Stimulated activated naive CD8-positive, alpha-beta T cell treated with anti-CD3 and anti-CD28 coated beads, Interleukin-15, Interleukin-2, amounts not matched to agents 100 U/mL and 50 U/mL, for 24 hours (primary cell): ENCODE results near the gene ZBTB42.
A peak's percentile ranks its signal among the peaks of the same experiment; 100 is the strongest.

Source experiments
- ATAC-seq: fragments of 150-1000 bp; cut with Tn5 transposase; one replicate; pipeline ENCODE4 v1.10.0; 2021
- DNase-seq: peaks from one replicate; pipeline ENCODE4 v3.0.0; 2021

The ZBTB42 gene

GRCh38 chr14:104800771-104801519 lies at the start of gene ZBTB42:
TSS of gene ZBTB42 (plus strand) at chr14:104801101. CDS start at chr14:104801198, 97 bp downstream.
- ATAC-seq = peak; percentile 46
- DNase-seq = peak; percentile 68

- no peak for ATAC-seq
- DNase-seq = no peak
These were observed 49.1 kb upstream of the ZBTB42 start for GRCh38 chr14:104751539-104752422.

- ATAC-seq = no peak
These were observed 48.5 kb upstream of the ZBTB42 start for GRCh38 chr14:104752423-104752734.

GRCh38 chr14:104752735-104753527 lies 48.0 kb upstream of the ZBTB42 start, which contains the start of gene SIVA1:
TSS of gene SIVA1 (plus strand) at chr14:104753147. CDS start at chr14:104753202, 55 bp downstream.
- peak; percentile 100 for DNase-seq
- peak; percentile 96 for ATAC-seq

More at GRCh38 chr14:104752423-104752734, 48.5 kb upstream of the ZBTB42 start:
- DNase-seq = no peak

DNA sequence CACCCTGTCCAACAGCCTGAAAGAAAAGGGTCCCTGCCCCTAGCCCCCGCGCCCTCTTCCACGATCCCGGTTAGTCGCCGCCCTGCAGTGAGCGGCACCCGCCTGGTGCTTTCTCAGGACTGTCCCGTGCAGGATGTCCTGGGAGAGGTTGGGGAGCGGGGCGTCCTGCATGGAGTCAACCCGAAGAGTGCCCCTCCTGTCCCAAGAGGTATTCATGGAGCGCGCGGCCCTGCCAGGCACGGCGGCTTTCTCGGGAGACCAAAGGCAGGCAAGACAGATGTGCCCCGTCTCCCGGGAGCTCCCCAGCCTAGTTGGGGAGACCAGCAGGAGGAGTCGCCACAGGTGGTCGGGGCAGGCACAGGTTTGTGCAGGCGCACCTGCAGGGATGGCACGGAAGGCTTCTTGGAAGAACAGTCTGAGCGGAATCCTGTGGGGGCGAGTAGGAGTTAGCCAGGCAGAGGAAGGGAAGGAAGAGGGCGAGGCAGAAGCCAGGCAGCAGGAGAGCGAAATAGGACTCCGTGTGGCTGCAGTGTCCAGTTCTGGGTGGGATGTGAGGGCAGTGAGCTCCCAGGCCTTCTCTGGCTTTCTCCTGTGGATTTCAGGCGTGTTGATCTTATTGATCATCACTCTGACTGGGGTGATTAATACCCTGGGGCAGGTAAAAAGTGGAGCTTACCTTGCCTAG lies 47.2 kb upstream of the ZBTB42 start:
- ATAC-seq (no peak), DNase-seq (peak; percentile 22)

- DNase-seq = no peak
- no peak for ATAC-seq
These were observed 46.6 kb upstream of the ZBTB42 start for GRCh38 chr14:104754213-104754851.

DNA sequence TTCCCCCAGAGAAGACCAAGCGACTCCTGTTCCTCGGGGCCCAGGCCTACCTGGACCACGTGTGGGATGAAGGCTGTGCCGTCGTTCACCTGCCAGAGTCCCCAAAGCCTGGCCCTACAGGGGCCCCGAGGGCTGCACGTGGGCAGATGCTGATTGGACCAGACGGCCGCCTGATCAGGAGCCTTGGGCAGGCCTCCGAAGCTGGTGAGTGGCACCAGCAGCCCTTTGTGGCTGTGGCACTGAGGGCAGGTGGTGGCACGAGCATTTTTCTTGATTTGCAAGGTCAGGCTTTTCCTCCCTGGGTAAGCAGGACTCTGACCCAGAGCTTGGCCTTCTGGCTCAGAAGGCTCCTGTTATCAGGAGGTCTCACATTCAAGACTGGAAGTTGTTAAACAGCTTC lies 45.3 kb upstream of the ZBTB42 start:
- no peak for DNase-seq
- no peak for ATAC-seq

GRCh38 chr14:104756477-104757237 lies 44.2 kb upstream of the ZBTB42 start:
- DNase-seq = no peak
- ATAC-seq = no peak

- DNase-seq = no peak
- no peak for ATAC-seq
These were observed 43.7 kb upstream of the ZBTB42 start for GRCh38 chr14:104757238-104757585.

- DNase-seq (no peak), ATAC-seq (no peak)
These were observed 43.1 kb upstream of the ZBTB42 start for GRCh38 chr14:104757681-104758392.

DNA sequence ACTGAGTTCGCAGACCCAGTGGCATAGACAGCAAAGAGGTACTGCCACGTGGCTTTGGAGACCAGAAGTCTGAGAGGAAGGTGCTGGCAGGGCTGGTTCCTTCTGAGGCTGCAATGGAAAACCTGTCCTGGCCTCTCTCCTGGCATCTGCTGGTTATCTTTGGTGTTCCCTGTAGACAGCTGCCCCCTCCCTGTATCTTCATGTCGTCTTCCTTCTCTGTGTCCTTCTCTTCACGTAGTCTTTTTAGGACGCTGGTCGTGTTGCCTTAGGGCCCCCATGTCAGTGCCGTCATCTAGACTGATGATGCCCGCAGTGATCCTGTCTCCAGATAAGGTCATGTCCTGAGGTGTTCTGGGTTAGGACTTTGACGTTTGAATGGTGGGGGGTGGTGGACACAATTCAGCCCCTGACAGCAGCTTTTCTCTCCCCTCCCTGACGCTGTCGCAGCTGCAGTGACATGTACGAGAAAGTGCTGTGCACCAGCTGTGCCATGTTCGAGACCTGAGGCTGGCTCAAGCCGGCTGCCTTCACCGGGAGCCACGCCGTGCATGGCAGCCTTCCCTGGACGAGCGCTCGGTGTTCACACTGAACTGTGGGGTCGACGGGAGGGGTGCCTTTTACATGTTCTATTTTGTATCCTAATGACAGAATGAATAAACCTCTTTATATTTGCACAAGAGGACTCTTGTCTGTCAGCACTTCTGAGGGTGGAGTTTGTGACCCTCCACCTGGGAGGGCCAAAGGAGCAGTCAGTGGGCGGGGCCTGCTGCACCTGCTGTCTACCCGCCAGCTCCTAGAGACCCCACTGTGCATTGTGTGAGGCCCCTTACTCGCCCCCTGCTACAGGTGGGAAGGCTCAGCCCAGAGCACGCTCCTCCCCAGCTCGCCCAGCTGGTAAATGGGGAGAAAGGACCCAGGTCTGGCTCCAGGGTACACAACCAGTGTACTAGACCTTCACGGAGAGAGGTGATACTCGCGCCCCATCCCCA lies 41.6 kb upstream of the ZBTB42 start:
- no peak for ATAC-seq
- no peak for DNase-seq

DNA sequence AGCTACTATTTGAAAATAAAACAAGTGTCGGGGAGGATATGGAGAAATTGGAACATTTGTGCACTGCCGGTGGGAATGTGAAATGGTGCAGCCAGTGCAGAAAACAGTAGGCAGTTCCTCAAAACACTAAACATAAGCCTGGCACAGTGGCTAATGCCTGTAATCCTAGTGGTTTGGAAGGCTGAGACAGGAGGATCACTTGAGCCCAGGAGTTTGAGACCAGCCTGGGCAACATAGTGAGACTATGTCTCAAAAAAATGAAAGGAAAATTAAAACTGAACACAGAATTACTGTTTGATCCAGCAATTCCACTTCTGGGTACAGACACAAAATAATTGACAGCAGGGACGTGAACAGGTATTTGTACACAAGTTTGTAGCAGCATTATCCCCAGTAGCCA lies 35.4 kb upstream of the ZBTB42 start:
- ATAC-seq (no peak), DNase-seq (no peak)

DNA sequence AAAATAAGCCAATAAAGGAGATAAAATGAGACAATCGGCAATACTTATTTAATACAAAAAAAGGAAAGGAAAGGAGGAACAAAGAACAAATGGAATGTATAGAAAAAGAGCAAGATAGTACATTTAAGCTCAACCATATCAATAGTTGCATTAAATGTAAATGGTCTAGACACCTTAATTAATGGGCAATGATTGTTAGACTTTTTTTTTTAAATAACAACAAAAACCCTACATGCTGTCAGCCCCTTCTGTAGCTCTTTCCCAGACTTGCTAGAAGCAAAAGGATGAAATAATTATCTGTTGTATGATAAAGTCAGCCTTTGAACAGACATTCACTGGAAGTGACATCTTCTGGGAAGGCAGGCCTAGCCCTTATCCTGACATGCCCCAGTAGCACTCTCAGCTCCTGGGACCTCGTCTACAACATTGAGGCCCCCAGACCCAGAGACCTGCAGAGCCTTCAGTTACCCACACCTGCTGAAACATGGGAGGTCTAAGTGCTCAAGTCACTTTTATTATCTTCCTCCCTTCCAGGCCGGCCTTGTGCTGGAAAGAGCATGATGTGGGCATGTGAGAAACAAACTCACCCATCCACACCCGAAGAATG lies 34.5 kb upstream of the ZBTB42 start:
- ATAC-seq (no peak), DNase-seq (no peak)

- ATAC-seq = no peak
- DNase-seq = no peak
These were observed 33.9 kb upstream of the ZBTB42 start for GRCh38 chr14:104766863-104767633.

GRCh38 chr14:104767634-104767918 lies 33.3 kb upstream of the ZBTB42 start:
- DNase-seq (no peak), ATAC-seq (no peak)

DNA sequence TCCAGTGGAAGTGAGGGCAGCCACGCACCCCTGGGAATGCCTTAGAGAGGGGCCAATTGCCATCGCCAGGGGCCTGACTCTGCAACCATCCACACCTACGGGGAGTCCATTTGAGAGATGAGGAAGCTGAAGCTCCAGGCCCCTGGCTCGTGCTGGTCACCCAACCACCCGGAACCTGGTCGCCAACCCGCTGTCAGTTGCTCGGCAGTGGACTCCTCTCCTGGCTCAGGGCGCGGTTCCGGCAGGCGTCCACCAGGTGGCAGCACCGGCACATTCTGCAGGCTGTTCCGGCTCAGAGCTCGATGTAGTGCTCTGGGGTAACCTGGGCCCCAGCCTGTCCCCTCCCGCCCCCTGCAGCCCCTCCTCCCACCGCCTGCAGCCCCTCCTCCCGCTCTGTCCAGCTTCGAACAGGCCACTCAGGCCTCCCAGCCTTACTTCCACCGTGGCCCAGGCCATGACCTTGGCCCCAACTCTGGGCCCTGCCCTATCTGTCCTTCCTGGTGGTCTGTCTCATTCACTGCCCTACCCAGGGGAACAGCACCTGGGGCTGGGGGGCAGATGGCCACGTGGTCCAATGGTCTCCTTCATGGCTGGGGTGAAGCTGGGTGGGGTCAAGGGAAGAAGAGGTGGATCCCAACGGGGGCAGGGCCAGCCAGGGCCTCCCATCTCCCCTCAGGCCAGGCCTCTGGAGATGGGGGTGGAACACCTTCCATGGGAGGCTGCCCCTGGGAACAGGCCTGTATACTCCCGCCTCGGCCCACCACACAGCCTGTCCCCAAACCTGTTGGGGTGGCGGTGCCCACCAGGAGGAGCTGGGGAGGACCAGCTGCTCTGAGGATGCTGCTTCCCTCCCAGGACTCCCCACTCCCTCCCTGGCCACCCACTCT lies 32.2 kb upstream of the ZBTB42 start:
- DNase-seq = peak; percentile 94
- peak; percentile 91 for ATAC-seq
